ENCODE results near the gene SLC2A1.
A peak's percentile ranks its signal among the peaks of the same experiment; 100 is the strongest.

The SLC2A1 gene

GRCh38 chr1:42933060-42933586 is 25.5 kb downstream of the SLC2A1 start:
- H3K27ac ChIP-seq = no peak overlapping the region
- no peak overlapping the region for H3K4me3 ChIP-seq (ENCODE audit: low read depth, low read length)
- in situ Hi-C loops (cut with HindIII; ENCODE audit: low pct_ligation_motif_present, low sequenced_read_pairs) = no loop called here
- H3K36me3 ChIP-seq (replicated peaks) = peaks cover 50% of the 10 kb centered on the region
- TF ChIP-seq CTCF (IDR thresholded peaks at IDR 0.05; ENCODE audit: low read depth, low read length, missing control alignments) = no peak
- no peak for DNase-seq
- no peaks in the 10 kb centered on the region for H3K27me3 ChIP-seq (replicated peaks)

- Histone ChIP-seq H3K27me3 (replicated peaks) (no peaks in the 10 kb centered on the region), H3K4me3 (ENCODE audit: low read depth, low read length) (no peak overlapping the region), H3K36me3 (replicated peaks) (peaks cover 56% of the 10 kb centered on the region), H3K27ac (no peak overlapping the region)
- DNase-seq = no peak
- in situ Hi-C loops (cut with HindIII; ENCODE audit: low pct_ligation_motif_present, low sequenced_read_pairs) = no loop called here
- no peak for TF ChIP-seq CTCF (IDR thresholded peaks at IDR 0.05; ENCODE audit: low read depth, low read length, missing control alignments)
Measured at GRCh38 chr1:42932442-42932941, 26.2 kb downstream of the SLC2A1 start.

- in situ Hi-C loops (cut with HindIII; ENCODE audit: low pct_ligation_motif_present, low sequenced_read_pairs) = no loop called here
- H3K4me3 ChIP-seq (ENCODE audit: low read depth, low read length) = no peak overlapping the region
- peaks cover 59% of the 10 kb centered on the region for H3K36me3 ChIP-seq (replicated peaks)
- DNase-seq = no peak
- TF ChIP-seq CTCF (IDR thresholded peaks at IDR 0.05; ENCODE audit: low read depth, low read length, missing control alignments) = no peak
- no peak overlapping the region for H3K27ac ChIP-seq
- no peaks in the 10 kb centered on the region for H3K27me3 ChIP-seq (replicated peaks)
Measured at GRCh38 chr1:42931911-42932422, 26.7 kb downstream of the SLC2A1 start.

GRCh38 chr1:42931108-42931539 is 27.5 kb downstream of the SLC2A1 start:
- peaks cover 63% of the 10 kb centered on the region for H3K36me3 ChIP-seq (replicated peaks)
- no peak overlapping the region for H3K4me3 ChIP-seq (ENCODE audit: low read depth, low read length)
- no peak for DNase-seq
- no peaks in the 10 kb centered on the region for H3K27me3 ChIP-seq (replicated peaks)
- H3K27ac ChIP-seq = no peak overlapping the region
- peak; percentile 81 for TF ChIP-seq CTCF (IDR thresholded peaks at IDR 0.05; ENCODE audit: low read depth, low read length, missing control alignments)
- in situ Hi-C loops (cut with HindIII; ENCODE audit: low pct_ligation_motif_present, low sequenced_read_pairs) = no loop called here

GRCh38 chr1:42930178-42931107 is 28.2 kb downstream of the SLC2A1 start:
- no peak for DNase-seq
- no peak overlapping the region for H3K4me3 ChIP-seq (ENCODE audit: low read depth, low read length)
- H3K27me3 ChIP-seq (replicated peaks) = no peaks in the 10 kb centered on the region
- no peak overlapping the region for H3K27ac ChIP-seq
- no peak for TF ChIP-seq CTCF (IDR thresholded peaks at IDR 0.05; ENCODE audit: low read depth, low read length, missing control alignments)
- peaks cover 64% of the 10 kb centered on the region for H3K36me3 ChIP-seq (replicated peaks)
- in situ Hi-C loops (cut with HindIII; ENCODE audit: low pct_ligation_motif_present, low sequenced_read_pairs) = no loop called here

Measured in brain microvascular endothelial cell (primary cell).